Astrocyte of the spinal cord (primary cell): Measurements from ENCODE around the gene NDUFAF8.

Experiments used
- DNase-seq: peaks from one replicate; pipeline ENCODE4 v3.0.0; 2011; ENCODE audit warnings: low read depth, low spot score
- H3K4me3 ChIP-seq: 2 replicates; pipeline ENCODE4 v1.5.1; 2011; ENCODE audit warnings: low read depth, mild to moderate bottlenecking, low read length, moderate library complexity
- CTCF ChIP-seq: IDR thresholded peaks from 2 replicates; pipeline ENCODE4 v1.5.1; 2012; ENCODE audit warnings: low read depth, mild to moderate bottlenecking, low read length, inconsistent platforms
- in situ Hi-C: cut with HindIII; loops from 2 replicates; pipeline ENCODE4 v1.10.0; 2017; ENCODE audit warnings: low sequenced_read_pairs

The NDUFAF8 gene

DNA sequence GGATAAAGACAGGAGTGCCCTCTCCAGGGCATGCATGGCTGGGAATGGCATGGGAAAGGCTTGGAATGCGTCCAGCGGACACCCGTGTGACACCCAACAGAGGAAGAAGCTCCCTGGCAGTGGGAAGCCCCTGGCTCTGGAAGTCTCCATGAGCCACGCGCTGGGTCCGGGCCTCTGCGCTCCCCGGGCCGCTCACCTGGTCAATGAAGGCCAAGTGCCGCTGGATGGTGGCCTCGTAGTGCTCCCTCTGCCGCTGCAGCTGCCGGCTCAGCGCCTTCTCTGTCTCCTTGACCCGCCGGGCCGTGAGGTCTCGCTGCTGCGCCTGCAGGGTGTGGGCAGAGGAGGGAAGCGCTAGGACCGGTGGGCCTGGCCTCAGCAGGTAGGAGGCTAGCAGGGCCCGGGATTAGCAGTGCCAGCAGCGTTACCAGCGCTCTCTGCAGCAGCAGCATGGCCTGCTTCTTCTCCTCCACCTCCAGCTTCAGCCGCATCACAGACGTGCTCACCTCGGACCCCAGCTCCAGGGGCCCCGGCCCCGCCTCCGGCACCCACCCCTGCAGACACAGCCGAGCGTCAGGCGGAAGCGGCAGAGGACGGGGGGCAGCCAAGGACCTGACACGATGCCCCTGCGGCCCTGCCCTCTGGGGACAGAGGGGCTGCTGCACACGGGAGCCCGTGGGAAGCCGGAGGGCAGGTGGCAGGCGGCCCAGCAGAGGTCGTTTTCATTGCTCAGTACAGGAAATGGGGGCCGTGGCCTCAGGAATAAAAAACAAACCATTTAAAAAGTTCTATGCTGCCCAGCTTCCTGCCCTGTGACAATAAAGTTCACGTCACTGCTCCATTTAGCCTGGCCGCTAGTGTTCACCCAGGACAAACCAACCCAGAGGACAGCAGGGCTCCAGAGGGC is 42.4 kb upstream of the NDUFAF8 start:
- TF ChIP-seq CTCF = no peak
- in situ Hi-C loops = no loop called here
- H3K4me3 ChIP-seq = no peak overlapping the region
- no peak for DNase-seq

GRCh38 chr17:81197409-81197795 is 41.7 kb upstream of the NDUFAF8 start:
- in situ Hi-C loops = no loop called here
- no peak for DNase-seq
- no peak for TF ChIP-seq CTCF
- no peak overlapping the region for H3K4me3 ChIP-seq

DNA sequence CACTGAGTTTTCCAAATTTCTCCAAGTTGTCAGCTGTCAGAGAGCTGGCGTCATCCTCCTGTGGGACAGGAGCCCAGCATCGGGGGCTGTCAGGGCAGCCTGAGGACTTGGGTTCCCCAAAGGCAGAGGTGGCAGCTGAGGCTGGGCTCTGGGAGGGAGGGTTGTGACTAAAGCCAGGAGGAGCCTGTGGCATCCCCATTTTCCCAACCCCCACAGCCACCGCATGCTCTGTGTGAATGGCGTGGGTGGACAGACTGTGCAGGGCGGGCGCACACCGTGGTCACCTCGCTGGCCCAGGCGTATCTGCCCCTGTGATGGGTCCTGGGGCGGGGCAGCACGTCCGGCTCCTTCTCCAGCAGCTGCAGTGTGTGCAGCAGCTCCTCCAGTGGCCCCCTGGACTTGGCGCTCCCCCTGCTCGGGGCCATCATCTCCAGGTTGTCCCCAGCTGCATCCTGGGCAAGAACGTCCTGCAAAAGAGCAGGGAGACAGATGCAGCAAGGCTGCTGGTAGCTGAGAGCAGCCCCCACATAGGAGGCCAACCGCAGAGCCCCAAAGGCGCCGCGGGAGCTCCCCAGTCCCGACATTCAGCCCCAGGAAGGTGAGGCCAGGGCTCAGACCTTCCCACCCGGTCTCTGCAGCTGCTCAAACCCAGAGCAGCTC is 41.2 kb upstream of the NDUFAF8 start:
- TF ChIP-seq CTCF = no peak
- in situ Hi-C loops = no loop called here

GRCh38 chr17:81198826-81199481 is 40.2 kb upstream of the NDUFAF8 start:
- H3K4me3 ChIP-seq = no peak overlapping the region
- in situ Hi-C loops = no loop called here
- DNase-seq = no peak
- no peak for TF ChIP-seq CTCF

More for the DNA sequence above, 41.2 kb upstream of the NDUFAF8 start:
- no peak overlapping the region for H3K4me3 ChIP-seq
- DNase-seq = no peak

DNA sequence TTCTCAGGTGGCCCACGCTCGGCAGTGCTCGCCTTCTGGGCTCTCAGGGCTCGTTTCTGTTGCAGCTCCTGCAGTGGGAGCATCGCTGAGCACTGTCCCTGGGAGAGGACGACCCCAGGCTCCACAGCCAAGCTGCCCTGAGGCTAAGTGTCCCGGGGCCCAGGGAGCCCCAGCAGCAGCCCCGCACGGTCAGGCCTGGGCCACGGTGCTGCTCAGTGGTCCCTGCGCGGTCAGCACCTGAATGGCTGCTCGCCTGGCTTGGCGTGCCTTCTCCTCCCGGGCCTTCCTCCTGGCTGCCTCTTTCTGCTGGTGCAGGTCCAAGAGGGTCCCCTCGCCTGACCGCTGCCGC is 39.7 kb upstream of the NDUFAF8 start:
- DNase-seq = no peak
- H3K4me3 ChIP-seq = no peak overlapping the region
- TF ChIP-seq CTCF = no peak
- in situ Hi-C loops = no loop called here

GRCh38 chr17:81200201-81200600 is 38.9 kb upstream of the NDUFAF8 start:
- TF ChIP-seq CTCF = no peak
- in situ Hi-C loops = no loop called here
- no peak for DNase-seq
- H3K4me3 ChIP-seq = no peak overlapping the region
